Ramos (cell line): ENCODE results near the gene THAP11.
"Not testable (repeated sequence)": the region's sequence is repeated elsewhere in the genome, so short reads cannot be mapped to it uniquely, and the experiment has no call there.

Experiments
- in situ Hi-C: fragments of 300-500 bp; cut with MboI; formaldehyde crosslinking; loops from one replicate; pipeline ENCODE4 v1.14.3; 2022; ENCODE audit warnings: low sequenced_read_pairs; ENCODE audit not compliant: unreplicated experiment

The THAP11 gene

DNA sequence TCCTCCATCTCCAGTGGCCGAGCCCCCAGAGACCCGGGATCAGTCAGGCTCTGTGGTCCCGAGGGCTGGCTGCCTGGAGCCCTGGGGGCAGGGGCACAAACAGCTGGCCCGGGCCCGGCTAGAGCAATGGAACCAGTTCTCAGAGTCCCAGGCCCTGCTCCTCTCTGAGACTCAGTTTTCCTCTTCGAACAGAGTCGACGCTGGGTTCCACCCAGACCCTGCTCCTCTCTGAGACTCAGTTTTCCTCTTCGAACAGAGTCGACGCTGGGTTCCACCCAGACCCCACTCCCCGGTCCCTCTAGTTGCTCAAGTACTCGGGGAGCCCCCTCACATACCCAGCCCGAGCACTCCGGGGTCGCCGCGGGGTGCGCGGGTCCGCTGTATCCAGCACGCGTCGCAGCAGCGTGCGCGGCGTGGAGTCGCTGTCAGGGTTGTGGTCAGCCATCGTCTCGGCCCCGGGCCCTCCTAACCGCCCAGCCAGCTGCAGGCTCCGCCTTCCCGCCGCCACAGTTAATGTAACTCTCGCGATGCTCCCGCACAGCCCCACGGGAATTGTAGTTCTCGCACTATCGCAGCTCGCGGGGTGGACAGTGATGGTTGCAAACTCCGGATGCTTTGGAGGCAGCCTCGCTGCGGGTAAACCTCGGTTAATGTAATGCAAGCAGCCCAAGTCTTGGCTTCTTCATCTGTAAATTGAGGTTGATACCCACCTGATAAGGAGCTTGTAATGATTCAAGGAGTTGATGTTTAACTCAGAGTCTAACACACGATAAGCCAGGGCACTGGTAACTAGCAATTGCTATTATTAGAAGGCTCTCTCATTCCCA, 8.5 kb upstream of the THAP11 start:
- in situ Hi-C loops: no loop called here

DNA sequence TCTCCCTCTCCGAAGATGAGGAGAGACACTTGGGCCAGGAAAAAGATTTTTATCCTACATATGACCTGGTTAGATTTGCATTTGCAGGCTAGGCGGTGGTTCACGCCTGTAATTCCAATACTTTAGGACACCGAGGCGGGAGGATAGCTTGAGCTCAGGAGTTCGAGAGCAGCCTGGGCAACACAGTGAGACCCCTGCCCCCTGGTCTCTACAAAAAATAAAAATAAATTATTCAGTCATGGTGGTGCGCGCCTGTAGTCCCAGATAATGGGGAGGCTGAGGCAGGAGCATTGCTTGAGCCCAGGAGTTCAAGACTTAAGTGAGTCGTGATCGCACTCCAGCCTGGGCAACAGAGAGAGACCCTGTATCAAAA, 7.9 kb upstream of the THAP11 start:
- in situ Hi-C loops: no loop called here

DNA sequence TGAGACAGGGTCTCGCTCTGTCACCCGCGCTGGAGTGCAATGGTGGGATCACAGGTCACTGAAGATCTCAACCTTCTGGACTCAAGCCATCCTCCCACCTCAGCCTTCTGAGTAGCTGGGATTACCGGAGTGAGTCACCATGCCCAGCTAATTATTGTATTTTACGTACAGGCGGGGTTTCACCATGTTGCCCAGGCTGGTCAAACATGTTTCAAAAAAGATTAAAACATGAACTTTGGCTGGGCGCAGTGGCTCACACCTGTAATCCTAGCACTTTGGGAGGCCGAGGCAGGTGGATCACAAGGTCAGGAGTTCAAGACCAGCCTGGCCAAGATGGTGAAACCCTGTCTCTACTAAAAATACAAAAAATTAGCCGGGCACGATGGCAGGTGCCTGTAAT, 4.9 kb upstream of the THAP11 start:
- in situ Hi-C loops: not testable (repeated sequence)

DNA sequence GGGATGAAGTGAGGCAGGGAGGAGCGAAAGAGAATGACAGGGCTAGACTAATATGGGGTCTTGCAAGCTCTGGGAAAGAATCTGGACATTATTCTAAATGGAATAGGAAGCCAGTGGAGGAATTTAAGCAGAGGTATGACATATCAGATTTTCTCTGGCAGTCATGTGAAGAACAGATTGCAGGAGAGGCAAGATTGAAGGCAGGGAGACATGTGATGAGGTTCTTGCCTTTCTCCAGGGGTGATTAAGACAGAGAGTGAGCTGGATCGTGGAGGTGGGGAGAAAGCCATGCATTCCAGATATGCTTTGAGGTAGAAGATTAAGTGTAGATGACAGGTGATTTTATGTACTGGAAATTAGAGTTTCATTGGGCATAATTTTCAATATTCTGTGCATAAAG, 4.3 kb upstream of the THAP11 start:
- in situ Hi-C loops: no loop called here

DNA sequence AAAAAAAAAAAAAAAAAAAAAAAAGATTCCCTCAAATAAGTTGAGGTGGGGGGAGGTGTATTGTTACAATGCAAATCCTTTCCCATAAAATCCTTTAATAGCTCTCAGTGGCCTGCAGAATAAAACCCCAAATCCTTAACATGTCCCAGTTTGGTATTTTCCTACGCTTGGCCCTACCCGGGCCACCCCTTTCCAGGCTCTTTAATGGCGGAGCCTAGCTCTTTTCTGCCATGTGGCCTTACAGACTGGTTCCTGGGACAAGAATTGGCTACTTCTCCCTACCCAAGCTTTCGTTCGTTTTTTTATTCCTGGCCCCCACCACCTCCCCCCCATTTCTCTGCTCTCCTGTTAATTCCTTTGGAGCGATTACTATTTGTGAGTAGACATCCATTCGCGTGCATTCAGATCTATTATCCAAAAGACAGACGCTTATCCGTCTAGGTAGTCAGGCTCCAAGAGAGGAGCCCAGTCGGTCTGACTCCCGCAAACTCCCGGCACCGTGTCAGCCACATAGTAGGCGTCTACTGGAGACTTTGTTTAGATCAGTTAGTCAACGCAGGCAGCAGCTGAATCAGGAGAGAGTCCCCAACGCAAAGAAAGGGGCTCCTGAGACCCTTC, 813 bp upstream of the THAP11 start:
- in situ Hi-C loops: no loop called here

DNA sequence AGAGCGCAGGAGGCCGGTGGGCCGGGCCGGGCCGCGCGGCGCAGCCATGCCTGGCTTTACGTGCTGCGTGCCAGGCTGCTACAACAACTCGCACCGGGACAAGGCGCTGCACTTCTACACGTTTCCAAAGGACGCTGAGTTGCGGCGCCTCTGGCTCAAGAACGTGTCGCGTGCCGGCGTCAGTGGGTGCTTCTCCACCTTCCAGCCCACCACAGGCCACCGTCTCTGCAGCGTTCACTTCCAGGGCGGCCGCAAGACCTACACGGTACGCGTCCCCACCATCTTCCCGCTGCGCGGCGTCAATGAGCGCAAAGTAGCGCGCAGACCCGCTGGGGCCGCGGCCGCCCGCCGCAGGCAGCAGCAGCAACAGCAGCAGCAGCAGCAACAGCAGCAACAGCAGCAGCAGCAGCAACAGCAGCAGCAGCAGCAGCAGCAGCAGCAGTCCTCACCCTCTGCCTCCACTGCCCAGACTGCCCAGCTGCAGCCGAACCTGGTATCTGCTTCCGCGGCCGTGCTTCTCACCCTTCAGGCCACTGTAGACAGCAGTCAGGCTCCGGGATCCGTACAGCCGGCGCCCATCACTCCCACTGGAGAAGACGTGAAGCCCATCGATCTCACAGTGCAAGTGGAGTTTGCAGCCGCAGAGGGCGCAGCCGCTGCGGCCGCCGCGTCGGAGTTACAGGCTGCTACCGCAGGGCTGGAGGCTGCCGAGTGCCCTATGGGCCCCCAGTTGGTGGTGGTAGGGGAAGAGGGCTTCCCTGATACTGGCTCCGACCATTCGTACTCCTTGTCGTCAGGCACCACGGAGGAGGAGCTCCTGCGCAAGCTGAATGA, 606 bp downstream of the THAP11 start:
- in situ Hi-C loops: no loop called here

DNA sequence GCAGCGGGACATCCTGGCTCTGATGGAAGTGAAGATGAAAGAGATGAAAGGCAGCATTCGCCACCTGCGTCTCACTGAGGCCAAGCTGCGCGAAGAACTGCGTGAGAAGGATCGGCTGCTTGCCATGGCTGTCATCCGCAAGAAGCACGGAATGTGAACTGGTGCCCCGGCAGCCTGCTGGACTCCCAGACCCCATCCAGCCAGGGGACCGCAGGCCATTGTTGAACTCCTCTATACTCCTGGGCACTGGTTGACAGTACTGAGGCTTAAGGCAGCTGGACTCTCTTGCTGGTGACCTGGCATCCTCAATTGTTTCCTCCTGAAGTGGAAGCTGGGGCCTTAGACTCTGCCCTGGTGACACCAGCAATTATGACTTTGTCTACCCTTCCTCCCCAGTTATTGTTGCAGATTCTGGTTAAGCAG, 1.2 kb downstream of the THAP11 start:
- in situ Hi-C loops: no loop called here

DNA sequence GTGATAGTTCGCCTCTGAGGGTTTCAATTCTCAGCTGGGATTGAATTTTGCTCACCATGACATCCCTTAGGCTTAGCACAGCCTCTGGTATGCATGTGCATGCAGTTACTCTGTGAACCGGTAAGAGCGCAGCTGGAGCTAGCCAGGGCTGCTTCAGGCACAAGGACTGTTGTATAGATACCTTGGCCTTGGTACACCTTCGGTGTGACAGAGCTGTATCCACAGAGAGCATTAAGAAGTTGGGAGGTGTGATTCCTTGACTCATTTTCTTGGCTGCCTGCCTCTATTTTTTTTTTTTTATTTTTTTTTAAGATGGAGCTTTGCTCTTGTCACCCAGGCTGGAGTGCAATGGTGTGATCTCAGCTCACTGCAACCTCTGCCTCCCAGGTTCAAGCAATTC, 2.4 kb downstream of the THAP11 start:
- in situ Hi-C loops: no loop called here

DNA sequence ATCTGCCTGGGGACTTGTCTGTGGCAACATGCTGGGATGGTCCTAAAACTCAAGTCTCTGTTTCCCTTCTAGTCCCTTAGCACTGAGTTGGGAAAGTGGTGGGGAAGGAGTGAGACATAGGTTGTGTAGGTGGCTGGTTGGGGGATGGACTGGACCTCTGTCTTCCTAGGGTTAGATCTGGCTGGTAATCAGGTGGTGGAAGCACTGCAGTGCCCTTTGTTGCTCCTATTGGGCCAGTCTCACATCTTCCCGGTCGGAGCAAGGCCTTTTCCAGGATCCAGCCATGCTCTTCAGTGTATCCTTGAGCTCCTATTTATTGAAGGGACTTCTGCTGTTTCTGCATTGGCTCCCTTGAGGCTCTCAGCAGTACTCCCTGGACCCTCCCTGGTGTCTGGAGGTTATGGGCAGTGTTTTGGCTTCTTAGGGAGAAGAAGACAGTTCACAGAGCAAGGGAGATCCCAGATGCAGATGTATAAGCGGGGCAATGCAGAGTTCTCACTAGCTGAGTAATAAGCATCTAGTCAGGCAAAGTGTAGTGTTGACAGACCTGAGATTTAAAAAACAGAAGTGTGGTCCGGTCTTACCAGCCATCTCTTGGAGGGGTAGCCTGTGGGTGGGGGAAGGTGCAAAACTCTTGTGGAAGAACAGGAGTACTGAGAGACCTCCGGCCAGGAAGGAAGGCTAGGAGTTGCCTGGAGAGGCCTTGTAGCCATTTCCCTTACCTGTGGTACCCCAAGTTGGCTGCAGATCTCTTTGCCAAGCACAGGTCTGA, 3.4 kb downstream of the THAP11 start:
- in situ Hi-C loops: no loop called here

DNA sequence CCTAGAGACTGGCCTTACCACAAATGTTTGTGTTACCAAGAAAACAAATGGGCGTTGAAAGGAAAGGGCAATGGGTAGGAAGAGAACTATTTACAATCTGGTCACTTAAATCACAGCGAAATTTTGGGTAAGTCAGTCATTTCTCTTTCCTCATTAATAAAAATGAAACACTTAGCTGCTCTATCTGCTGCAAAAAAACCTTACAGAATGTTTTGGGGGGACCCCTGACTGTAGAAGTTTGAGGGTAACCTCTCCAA, 3.9 kb downstream of the THAP11 start:
- in situ Hi-C loops: no loop called here

DNA sequence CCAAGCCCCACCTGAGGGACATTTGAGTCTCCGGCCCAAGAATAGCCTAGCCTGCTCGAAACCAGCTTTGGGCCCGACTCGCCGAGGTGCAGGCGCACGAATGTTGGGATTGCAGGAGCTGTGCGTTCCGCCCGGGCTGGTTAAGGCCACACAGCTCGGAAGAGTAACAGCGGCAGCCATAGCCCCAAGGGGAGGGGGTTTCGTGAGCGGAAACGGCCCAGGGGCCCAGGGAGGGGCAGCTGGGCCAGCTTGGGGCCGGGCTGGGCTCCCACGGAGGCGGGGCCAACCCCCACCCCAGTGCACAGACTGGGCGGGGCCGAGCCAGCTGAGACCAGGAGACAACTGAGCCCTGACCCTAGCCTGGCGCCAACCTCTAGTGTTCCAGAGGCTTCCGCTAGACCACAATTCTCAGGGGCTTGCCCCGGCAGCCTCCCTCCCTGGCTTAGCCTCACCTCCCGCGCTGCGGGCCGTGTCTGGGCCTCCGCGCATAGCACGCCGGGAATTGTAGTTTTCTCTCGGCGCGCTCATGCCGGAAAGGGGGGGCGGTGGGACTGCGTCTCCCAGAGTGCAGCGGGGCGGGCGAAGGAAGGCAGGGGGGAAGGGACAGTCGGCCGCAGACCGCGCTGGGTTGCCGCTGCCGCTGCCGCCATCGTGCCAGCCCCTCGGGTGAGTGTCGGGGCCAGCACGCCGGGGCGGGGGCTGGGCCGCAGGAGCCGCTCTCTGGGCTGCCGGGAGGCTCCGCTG, 4.4 kb downstream of the THAP11 start, which contains the start of gene NUTF2:
NUTF2 (plus strand) TSS at position 614 of the 744 bp plus-strand sequence. CDS start 18,198 bp downstream, outside the sequence.
- in situ Hi-C loops: no loop called here

DNA sequence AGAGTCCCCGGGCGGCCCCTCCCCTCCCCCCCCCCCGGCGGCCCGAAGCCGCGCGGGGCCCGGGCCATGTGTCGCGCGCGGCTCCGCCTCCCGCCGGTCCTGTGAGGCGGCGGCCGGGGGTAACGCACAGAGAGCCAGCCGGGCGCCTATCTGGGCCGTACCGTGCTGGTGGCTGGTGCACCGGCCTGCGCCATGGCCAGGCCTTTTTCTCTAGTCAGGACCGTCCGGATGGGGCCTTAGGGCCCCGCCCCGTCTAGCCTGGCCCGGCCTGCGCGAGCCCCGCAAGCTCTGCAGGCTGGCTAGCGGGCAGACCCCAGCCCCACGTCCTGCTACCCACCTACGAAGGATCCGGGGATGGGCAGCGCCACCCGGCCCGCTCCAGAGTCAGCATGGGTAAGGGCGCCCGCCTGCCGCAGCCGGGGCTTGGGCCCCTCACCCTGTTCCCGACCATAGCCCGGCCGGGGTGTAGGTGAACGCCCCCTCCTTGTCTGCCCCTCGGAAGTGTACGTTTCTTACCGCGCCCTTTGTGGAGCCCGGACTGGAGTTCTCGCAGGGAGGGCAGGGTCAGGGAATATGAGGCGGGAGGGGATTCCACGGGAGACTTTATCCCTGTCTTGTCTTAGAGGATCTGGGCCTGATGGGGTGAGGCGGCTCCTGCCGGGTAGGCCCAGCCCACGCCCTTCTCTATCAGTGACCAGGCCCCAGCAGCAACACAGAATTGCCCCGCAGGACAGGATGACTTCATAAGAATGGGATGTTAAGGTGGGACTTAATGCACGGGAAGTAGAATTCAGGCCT, 5.1 kb downstream of the THAP11 start, which contains the start of gene CENPT:
CENPT (minus strand) TSS at position 630 of the 798 bp plus-strand sequence. CDS start 13,834 bp downstream, outside the sequence.
- in situ Hi-C loops: no loop called here

DNA sequence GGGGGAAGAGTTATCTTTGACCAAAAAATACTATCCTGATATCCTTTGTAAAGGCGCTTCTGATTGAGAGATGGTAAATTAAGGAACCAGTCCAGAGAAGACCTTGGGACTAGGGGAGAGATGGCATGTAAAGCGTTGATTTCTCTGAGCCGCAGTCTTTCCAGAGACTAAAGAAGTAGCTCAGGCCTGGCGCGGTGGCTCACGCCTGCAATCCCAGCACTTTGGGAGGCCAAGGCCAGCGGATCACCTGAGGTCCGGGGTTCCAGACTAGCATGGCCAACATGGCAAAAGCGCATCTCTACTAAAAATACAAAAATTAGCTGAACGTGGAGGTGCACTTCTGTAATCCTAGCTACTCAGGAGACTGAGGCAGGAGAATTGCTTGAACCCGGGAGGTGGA, 6.0 kb downstream of the THAP11 start:
- in situ Hi-C loops: no loop called here

DNA sequence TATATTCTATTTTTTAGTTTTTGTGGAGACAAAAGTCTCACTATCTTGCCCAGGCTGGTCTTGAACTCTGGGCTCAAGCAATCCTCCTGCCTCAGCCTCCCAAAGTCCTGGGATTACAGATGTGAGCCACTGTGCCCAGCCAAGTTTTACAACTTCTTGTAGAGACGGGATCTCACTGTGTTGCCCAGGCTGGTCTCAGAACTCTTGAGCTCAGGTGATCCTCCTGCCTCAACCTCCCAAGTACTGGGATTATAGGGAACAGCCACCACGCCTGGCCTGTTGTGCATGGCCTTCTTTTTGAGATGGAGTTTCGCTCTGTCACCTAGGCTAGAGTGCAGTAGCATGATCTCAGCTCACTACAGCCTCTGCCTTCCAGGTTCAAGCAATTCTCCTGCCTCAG, 11.6 kb downstream of the THAP11 start:
- in situ Hi-C loops: no loop called here

DNA sequence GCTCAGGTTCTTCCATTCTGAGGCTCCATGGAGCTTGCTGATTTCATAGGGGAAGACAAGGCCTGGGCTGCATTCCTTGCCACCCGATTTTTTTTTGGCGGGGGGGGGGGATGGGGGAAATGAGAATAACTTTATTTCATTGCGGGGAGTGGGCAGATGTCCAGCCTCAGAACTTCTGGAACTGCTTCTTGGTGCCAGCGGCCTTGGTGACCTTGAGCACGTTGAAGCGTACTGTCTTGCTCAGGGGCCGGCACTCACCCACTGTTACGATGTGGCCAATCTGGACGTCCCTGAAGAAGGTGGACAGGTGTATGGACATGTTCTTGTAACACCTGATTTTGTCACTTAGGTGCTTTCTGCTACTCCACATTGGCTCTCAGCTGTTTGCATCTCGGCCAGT, 13.7 kb downstream of the THAP11 start:
- in situ Hi-C loops: no loop called here

DNA sequence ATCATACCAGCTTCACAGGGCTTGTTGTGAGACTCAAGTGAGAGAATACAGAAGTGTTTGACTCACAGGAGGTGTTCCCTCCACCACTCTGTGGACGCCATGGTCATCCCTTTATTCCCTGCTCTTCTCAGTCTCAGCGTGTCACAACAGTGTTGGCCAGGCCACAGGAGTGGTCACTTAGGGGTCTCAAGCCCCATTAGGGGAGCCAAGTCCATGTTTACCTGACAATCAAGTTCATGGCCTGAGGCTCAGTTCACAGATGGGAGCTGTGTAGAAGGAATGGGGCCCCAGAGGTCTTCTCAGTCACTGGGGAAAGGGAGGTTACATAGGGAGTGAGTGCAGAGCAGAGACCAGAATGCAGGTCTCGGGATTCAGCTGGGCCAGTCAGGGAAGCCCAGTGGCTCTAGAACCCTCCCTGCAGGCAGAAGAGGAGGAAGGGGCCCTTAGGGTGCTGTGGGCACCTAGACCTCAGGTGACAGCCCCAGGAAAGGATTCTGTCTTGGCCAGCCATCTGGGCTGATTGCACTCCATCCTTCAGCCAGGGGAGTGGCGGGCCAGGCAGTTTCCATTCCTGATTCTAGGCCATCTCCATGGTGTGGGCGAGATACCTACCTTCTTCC, 14.9 kb downstream of the THAP11 start:
- in situ Hi-C loops: no loop called here

DNA sequence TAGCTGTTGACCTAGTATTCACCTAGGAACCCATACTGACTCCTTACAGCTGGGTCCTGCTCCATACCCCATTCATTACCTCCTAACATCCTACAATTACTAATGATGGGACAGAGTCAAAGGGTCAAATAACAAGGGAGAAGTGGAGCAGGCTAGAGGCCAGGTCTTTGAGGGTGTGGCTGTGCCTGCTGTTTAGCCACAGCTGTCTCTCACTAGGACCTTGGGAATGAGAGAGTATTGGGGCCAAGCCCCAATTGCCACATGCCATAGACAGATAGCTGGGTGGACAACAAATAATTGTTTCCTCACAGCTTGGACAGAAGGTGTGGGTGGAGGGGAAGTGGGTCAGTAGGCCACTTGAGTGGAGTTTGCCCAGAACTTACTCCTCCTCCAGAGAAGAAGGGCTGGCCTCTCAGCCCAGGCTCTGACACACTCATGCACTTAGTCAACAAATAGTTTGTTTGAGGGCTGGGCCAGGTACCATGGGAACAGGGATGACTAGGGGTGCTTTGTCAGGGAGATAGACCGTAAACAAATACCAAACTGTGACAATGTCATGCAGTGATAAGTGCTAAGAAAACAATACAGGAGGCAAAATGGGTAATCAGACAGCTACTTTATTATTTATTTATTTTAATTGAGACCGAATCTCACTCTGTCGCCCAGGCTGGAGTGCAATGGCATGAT, 15.6 kb downstream of the THAP11 start:
- in situ Hi-C loops: no loop called here

DNA sequence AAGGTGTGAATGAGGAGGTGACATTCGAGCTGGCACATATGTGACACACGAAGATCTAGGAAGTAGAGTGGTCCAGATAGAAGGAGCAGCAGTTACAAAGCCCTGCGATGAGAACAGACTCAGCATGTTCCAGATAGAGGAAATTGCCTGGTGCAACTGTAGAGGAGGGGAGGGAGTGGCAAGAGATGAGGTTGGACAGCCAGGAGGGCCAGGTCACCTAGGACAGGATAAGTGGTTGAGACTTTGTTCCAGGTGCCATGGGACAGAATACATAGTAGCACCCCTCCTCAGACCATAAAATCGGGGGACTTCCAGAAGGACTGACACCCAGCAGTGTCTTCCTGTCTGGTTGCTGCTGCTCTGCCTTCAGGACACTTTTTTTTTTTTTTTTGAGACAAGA, 16.4 kb downstream of the THAP11 start:
- in situ Hi-C loops: no loop called here
